Uterus (tissue), 4 donors: Measurements from ENCODE around the gene LSP1. TPM values are rescaled to one million over a fixed set of nuclear protein-coding genes. Genes with fewer than 3 reads are reported as not detected.

Experiments
- DNase-seq, 2 donors: peaks; one replicate each; pipeline ENCODE4 v3.0.0-alpha.2; 2019 to 2020
- H3K27ac ChIP-seq, 2 donors: fragments of 200-600 bp; sonication (generic); 1 replicate in 1 of 2; 2 replicates in 1 of 2; pipeline ENCODE4 v1.5.1; 2016 to 2018
- H3K27me3 ChIP-seq, 2 donors: fragments of 200-600 bp; sonication (generic); one replicate each; pipeline ENCODE4 v1.5.1; 2018 to 2019; ENCODE audit warnings: control low read depth in 1 of 2
- H3K36me3 ChIP-seq, 2 donors: fragments of 200-600 bp; sonication (generic); one replicate each; pipeline ENCODE4 v1.5.1; 2019; ENCODE audit warnings: control low read depth in 1 of 2
- H3K4me1 ChIP-seq, 2 donors: fragments of 200-600 bp; sonication (generic); one replicate each; pipeline ENCODE4 v1.5.1; 2018 to 2019; ENCODE audit warnings: control low read depth in 1 of 2
- H3K4me3 ChIP-seq, 2 donors: fragments of 200-600 bp; sonication (generic); 1 replicate in 1 of 2; 2 replicates in 1 of 2; pipeline ENCODE4 v1.5.1; 2018 to 2019; ENCODE audit warnings: mild to moderate bottlenecking in 1 of 2
- H3K9me3 ChIP-seq, 2 donors: fragments of 200-600 bp; sonication (generic); one replicate each; pipeline ENCODE4 v1.5.1; 2019; ENCODE audit warnings: control low read depth in 1 of 2
- POLR2A ChIP-seq, 2 donors: fragments of 450-650 bp; IDR thresholded peaks; one replicate each; pipeline ENCODE4 v1.6.1; 2016; ENCODE audit warnings: antibody characterized with exemption in 2 of 2, mild to moderate bottlenecking in 1 of 2, moderate library complexity in 1 of 2
- intact Hi-C: fragments of 100-400 bp; cut with DNase I; formaldehyde crosslinking; loops from one replicate; pipeline ENCODE4 v1.15.1; 2023; ENCODE audit warnings: low total_unique reads
- total RNA-seq, 4 donors: library from RNA; depleted of rRNA in 3 of 4; stranded (reverse); fragments of >200 nt in 3 of 4; gene quantifications; one replicate each; pipeline versions ENCODE4 v1.1.0 to v1.2.4, GENCODE V29; 2014 to 2023
- TF ChIP-seq, protein P1 (sequence below), 4 experiments: fragments of 200-600 bp in 2 of 4; fragments of 450-650 bp in 2 of 4; sonication (generic) in 2 of 4; IDR thresholded peaks; one replicate each; pipeline ENCODE4 v1.5.1; 2016 to 2019; ENCODE audit warnings: antibody characterized with exemption in 4 of 4, mild to moderate bottlenecking in 2 of 4, moderate library complexity in 1 of 4
- donor health status: DM: yes; HTN: yes; CAD: no.

LSP1 gene
- total RNA-seq, 4 donors from 2014 or later: 11.2 to 112 (median 25.1) TPM

- H3K36me3 ChIP-seq: no peaks in the 10 kb centered on the region
- no peaks in the 10 kb centered on the region for H3K27me3 ChIP-seq
- DNase-seq: no peak
- H3K27ac ChIP-seq: no peak overlapping the region
- H3K9me3 ChIP-seq: no peaks in the 10 kb centered on the region
- H3K4me3 ChIP-seq: no peak overlapping the region
- TF ChIP-seq, protein P1, sequence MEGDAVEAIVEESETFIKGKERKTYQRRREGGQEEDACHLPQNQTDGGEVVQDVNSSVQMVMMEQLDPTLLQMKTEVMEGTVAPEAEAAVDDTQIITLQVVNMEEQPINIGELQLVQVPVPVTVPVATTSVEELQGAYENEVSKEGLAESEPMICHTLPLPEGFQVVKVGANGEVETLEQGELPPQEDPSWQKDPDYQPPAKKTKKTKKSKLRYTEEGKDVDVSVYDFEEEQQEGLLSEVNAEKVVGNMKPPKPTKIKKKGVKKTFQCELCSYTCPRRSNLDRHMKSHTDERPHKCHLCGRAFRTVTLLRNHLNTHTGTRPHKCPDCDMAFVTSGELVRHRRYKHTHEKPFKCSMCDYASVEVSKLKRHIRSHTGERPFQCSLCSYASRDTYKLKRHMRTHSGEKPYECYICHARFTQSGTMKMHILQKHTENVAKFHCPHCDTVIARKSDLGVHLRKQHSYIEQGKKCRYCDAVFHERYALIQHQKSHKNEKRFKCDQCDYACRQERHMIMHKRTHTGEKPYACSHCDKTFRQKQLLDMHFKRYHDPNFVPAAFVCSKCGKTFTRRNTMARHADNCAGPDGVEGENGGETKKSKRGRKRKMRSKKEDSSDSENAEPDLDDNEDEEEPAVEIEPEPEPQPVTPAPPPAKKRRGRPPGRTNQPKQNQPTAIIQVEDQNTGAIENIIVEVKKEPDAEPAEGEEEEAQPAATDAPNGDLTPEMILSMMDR (IDR thresholded peaks at IDR 0.05): no peak
- no peak for TF ChIP-seq POLR2A (IDR thresholded peaks at IDR 0.05)
- H3K4me1 ChIP-seq: no peaks in the 10 kb centered on the region
- intact Hi-C loops: no loop called here
Observed at GRCh38 chr11:1821562-1821961, 31.3 kb upstream of the LSP1 start.

DNA sequence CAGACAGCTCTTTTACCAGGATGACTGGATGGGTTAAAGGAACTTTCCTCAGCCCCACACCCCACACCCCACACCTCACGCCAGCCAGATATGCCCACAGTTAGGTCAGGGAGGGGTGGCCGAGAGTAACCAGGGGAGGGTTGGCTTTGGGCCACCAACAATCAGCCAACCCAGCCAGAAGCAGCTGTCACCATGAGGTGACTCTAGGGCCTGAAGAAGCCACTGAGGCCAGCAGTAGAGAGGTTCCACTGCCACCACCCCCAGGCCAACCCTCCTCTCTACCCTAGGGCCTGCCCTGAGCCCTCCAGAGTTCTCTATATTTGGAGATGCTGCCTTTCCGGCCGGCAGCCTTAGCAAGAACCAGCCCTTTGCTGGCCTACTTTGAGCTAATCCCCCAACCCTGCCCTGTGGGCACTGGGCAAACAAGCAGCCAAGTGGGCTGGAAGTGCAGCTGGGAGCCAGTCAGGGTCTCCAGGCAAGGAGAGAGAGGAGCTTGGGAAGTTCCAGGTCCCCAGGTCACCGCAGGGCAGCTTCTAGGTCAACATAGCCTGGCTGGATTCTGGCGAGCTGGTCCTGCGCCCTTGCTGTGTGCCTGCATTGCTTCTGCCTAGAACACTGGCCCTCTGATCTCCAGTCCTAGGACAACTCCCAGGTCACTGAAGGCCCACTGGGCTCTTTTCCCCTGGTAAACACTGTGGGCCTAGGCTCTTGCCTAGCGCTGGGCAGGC, 30.1 kb upstream of the LSP1 start:
- no peak for DNase-seq
- no peaks in the 10 kb centered on the region for H3K9me3 ChIP-seq
- H3K4me3 ChIP-seq: no peak overlapping the region
- H3K27me3 ChIP-seq: no peaks in the 10 kb centered on the region
- no peaks in the 10 kb centered on the region for H3K36me3 ChIP-seq
- H3K27ac ChIP-seq: no peak overlapping the region
- intact Hi-C loops: no loop called here
- H3K4me1 ChIP-seq: no peaks in the 10 kb centered on the region
- TF ChIP-seq, protein P1 (IDR thresholded peaks at IDR 0.05): no peak
- no peak for TF ChIP-seq POLR2A (IDR thresholded peaks at IDR 0.05)

- TF ChIP-seq, protein P1 (IDR thresholded peaks at IDR 0.05): no peak
- no peak for TF ChIP-seq POLR2A (IDR thresholded peaks at IDR 0.05)
- Histone ChIP-seq H3K27ac (no peak overlapping the region), H3K9me3 (no peaks in the 10 kb centered on the region), H3K4me3 (no peak overlapping the region), H3K27me3 (no peaks in the 10 kb centered on the region), H3K36me3 (no peaks in the 10 kb centered on the region), H3K4me1 (no peaks in the 10 kb centered on the region)
- intact Hi-C loops: no loop called here
- no peak for DNase-seq
Observed at GRCh38 chr11:1823376-1824220, 29.3 kb upstream of the LSP1 start.

- intact Hi-C loops: no loop called here
- Histone ChIP-seq H3K4me1 (no peaks in the 10 kb centered on the region), H3K27ac (no peak overlapping the region)
Observed at GRCh38 chr11:1824221-1825038, 28.5 kb upstream of the LSP1 start.

More at GRCh38 chr11:1824221-1825038, 28.5 kb upstream of the LSP1 start:
- TF ChIP-seq, protein P1 (IDR thresholded peaks at IDR 0.05): no peak
- TF ChIP-seq POLR2A (IDR thresholded peaks at IDR 0.05): no peak
- Histone ChIP-seq H3K36me3 (no peaks in the 10 kb centered on the region), H3K4me3 (no peak overlapping the region), H3K27me3 (no peaks in the 10 kb centered on the region), H3K9me3 (no peaks in the 10 kb centered on the region)
- DNase-seq: no peak
